NCI-H128 (cell line): ENCODE measurements around the gene SNORC.

Experiments used
- DNase-seq: peaks from one replicate; lab custom pipeline; 2025; ENCODE audit not compliant: unreplicated experiment; lab: John Stamatoyannopoulos, UW

Gene SNORC

GRCh38 chr2:232869138-232870017 is 686 bp upstream of the SNORC start:
- DNase-seq = no peak

GRCh38 chr2:232870766-232871371 is 805 bp downstream of the SNORC start:
- no peak for DNase-seq

GRCh38 chr2:232871418-232871834 is 1.4 kb downstream of the SNORC start:
- no peak for DNase-seq

GRCh38 chr2:232871835-232872736 is 2.0 kb downstream of the SNORC start:
- DNase-seq = no peak

GRCh38 chr2:232872826-232873225 is 2.8 kb downstream of the SNORC start:
- DNase-seq = no peak

- no peak for DNase-seq
Measured at GRCh38 chr2:232873292-232873908, 3.3 kb downstream of the SNORC start.

GRCh38 chr2:232873909-232874641 is 4.0 kb downstream of the SNORC start:
- DNase-seq = no peak

GRCh38 chr2:232874677-232875223 is 4.7 kb downstream of the SNORC start:
- DNase-seq = no peak

- DNase-seq = no peak
Measured at GRCh38 chr2:232875256-232876121, 5.4 kb downstream of the SNORC start.

GRCh38 chr2:232876161-232876977 is 6.3 kb downstream of the SNORC start:
- DNase-seq = peak; percentile 56

GRCh38 chr2:232876978-232877441 is 6.9 kb downstream of the SNORC start:
- DNase-seq = no peak

GRCh38 chr2:232877940-232878511 is 8.0 kb downstream of the SNORC start:
- DNase-seq = no peak

- DNase-seq = no peak
Measured at GRCh38 chr2:232878855-232879617, 9.0 kb downstream of the SNORC start.

GRCh38 chr2:232879618-232880494 is 9.8 kb downstream of the SNORC start:
- DNase-seq = no peak

- no peak for DNase-seq
Measured at GRCh38 chr2:232880764-232881351, 10.8 kb downstream of the SNORC start.

GRCh38 chr2:232882085-232882484 is 12.0 kb downstream of the SNORC start:
- DNase-seq = no peak
